OCI-LY7 (cell line): ENCODE data around the gene AAR2.

ENCODE experiments used
- EZH2phosphoT487 ChIP-seq: fragments of 200-600 bp; sonication (generic); IDR thresholded peaks from 2 replicates; pipeline ENCODE4 v1.6.1; 2018; ENCODE audit warnings: low read depth, borderline replicate concordance, mild to moderate bottlenecking, mixed run types, antibody characterized with exemption, low read length, moderate library complexity, mixed read lengths
- TF ChIP-seq, protein P1 (sequence below): fragments of 200-600 bp; sonication (generic); conservative IDR thresholded peaks from 2 replicates; pipeline ENCODE4 v1.5.1; 2014; ENCODE audit warnings: mild to moderate bottlenecking, antibody characterized with exemption, low read length, moderate library complexity, mixed read lengths

- TF ChIP-seq, protein P1, sequence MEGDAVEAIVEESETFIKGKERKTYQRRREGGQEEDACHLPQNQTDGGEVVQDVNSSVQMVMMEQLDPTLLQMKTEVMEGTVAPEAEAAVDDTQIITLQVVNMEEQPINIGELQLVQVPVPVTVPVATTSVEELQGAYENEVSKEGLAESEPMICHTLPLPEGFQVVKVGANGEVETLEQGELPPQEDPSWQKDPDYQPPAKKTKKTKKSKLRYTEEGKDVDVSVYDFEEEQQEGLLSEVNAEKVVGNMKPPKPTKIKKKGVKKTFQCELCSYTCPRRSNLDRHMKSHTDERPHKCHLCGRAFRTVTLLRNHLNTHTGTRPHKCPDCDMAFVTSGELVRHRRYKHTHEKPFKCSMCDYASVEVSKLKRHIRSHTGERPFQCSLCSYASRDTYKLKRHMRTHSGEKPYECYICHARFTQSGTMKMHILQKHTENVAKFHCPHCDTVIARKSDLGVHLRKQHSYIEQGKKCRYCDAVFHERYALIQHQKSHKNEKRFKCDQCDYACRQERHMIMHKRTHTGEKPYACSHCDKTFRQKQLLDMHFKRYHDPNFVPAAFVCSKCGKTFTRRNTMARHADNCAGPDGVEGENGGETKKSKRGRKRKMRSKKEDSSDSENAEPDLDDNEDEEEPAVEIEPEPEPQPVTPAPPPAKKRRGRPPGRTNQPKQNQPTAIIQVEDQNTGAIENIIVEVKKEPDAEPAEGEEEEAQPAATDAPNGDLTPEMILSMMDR: peak; percentile 29; the same call in 1 of the 2 replicates
- no peak for TF ChIP-seq EZH2phosphoT487
These were observed 25.7 kb upstream of the AAR2 start for GRCh38 chr20:36210436-36211021.
